GM18505 (cell line): ENCODE data around the gene COP1.
"Not testable (repeated sequence)": the region's sequence is repeated elsewhere in the genome, so short reads cannot be mapped to it uniquely, and the experiment has no call there.

ENCODE experiments used
- ATAC-seq: cut with Tn5 transposase; IDR thresholded peaks from one replicate; pipeline ENCODE4 v1.9.1; 2021; ENCODE audit not compliant: unreplicated experiment
- POLR2A ChIP-seq: IDR thresholded peaks from 4 replicates; pipeline ENCODE4 v1.6.1; 2011; ENCODE audit warnings: borderline replicate concordance; ENCODE audit not compliant: insufficient read depth, insufficient read length; ENCODE audit errors: extremely low read depth

The COP1 gene

DNA sequence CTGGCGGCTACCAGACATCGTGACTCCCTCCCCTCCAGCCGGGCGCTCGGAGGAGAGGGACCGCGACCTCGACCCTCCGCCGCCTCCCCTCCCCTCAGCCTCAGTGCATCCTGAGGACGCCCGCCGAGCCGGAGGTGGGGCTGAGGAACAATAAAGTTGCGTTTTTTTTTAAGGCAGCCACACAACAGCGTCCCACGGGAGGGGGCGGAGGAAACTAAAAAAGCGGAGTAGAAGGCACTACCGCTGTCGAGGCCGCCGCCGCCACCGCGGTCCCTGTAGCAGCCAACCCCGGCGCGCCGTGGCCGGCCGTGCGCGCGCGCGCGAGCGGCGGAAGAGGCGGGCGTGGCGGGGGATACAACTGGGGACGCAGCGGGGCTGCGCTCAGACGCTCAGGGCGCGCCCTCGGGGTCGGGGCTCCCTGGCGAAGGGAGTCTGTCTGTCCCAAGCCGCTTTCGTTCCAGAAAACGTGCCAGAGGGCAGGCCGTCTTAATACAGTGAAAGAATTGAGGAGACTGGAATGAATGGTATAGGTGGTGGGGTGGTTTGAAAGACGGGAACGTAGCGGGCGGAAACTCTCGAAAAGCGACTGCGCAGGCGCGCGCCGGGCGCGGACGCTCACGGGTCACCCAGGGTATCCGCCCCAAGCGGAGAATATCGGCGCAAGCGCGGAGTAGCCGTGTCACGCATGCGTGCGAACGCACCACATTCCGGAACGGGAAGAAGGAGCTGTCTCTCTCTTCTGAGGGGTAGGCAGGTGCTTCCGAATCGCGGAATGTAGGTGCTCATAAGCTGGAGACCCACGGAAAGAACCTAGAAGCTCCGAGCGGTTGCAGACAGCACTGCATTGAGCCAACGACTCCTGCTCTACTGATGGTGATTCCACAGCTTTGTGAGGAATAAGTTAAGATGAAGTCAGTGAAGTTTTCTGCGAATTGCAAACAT, at the start of gene COP1:
TSS of gene COP1 (minus strand) at position 326 of the 942 bp plus-strand sequence. CDS start at position 18, 308 bp downstream.
- peak; percentile 84 for ATAC-seq
- TF ChIP-seq POLR2A, result peak; percentile 99

DNA sequence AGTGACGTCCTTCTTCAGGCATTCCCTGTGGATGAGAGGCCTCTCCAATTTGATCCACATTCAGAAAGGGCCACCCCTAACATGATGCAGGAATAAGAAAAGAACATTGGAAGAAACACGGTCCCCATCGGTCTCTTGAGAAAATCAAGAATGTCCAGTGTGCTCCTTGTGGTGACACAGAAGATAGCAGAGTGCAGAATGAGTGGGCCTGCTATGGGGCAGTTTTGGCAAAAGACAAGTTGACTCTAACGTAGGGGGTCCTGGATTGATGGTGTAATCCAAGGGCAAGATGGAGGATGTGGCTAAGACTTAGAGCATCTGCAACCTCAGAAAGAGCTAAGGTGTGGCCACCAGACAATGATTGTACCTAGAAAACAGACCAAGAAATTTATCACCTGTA, 45.1 kb upstream of the COP1 start:
- TF ChIP-seq POLR2A, result no peak
- ATAC-seq, result no peak

DNA sequence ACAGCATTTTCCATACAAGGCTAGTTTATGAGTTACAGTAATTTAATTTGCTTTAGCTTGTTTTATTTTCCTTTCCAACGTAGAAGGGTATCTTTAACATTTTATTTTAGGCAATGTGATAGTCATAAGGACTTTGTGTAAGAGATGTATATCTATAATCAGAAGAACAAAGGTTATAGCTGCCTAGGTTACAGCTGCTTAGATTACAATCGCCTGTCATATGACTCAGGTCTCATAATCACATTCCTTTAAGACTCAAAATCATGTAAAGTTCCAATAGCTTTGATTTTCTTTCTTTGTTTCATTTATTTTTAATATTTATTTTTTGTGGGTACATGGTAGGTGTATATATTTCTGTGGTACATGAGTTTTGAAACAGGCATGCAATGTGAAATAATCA, 37.8 kb upstream of the COP1 start:
- no peak for ATAC-seq
- TF ChIP-seq POLR2A, result no peak

DNA sequence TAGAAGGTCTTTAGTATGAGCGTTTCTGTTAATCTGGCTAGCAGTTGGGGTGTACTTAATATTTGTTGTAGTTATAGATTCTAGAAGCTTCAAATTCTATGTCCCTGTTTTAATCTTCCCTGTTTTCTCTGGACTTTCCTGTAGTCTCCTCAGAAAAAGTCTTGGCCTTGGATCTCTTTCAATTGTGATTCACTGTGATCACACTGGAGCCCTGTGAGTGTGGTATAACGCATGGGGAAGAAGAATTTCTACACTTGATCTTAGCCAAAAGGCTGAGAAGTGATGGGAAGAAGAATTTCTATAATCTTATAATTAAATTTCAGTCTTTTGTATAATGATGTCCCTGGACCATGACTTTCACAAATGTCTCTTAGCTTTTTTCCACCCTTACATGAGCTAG, 36.7 kb upstream of the COP1 start:
- no peak for ATAC-seq
- no peak for TF ChIP-seq POLR2A

DNA sequence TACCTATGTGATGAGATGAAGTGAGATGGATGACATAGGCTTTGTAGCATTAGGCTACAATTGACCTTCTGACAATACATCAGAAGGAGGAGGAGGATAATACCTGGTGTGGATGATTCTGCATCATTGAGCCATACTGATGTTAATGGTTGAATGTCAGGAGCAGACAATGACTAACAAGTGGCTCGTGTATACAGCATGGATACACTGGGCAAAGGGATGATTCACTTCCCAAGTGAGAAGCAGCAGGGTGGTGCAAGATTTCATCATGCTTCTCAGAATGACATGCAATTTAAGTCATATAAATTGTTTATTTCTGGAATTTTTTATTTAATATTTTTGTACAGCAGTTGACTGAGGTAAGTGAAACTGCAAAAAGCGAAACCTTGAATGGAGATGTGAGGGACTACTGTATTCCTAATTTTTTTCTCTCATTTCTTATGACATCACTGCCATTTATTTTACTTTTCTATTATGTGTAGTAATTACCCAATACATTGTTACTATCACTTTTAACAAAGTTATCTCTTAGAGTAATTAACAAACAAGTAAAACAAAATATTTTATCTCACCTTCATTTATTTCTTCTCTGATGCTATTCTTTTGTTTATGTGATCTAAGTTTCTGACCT, 34.4 kb upstream of the COP1 start:
- no peak for ATAC-seq
- TF ChIP-seq POLR2A, result no peak

DNA sequence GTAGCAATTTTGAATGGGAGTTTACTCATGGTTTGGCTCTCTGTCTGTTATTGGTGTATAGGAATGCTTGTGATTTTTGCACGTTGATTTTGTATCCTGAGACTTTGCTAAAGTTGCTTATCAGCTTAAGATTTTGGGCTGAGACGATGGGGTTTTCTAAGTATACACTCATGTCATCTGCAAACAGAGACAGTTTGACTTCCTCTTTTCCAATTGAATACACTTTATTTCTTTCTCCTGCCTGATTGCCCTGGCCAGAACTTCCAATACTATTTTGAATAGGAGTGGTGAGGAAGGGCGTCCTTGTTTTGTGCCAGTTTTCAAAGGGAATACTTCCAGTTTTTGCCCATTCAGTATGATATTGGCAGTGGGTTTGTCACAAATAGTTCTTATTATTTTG, 26.6 kb upstream of the COP1 start:
- ATAC-seq, result not testable (repeated sequence)

- no peak for TF ChIP-seq POLR2A
Measured at GRCh38 chr1:176227579-176227978, 20.5 kb upstream of the COP1 start.

GRCh38 chr1:176225911-176226310, 18.8 kb upstream of the COP1 start:
- no peak for TF ChIP-seq POLR2A
- ATAC-seq, result no peak

More at GRCh38 chr1:176227579-176227978, 20.5 kb upstream of the COP1 start:
- ATAC-seq, result no peak

- no peak for ATAC-seq
- TF ChIP-seq POLR2A, result no peak
Measured at GRCh38 chr1:176225479-176225875, 18.4 kb upstream of the COP1 start.

GRCh38 chr1:176222196-176222595, 15.1 kb upstream of the COP1 start:
- no peak for ATAC-seq
- no peak for TF ChIP-seq POLR2A

GRCh38 chr1:176220100-176220689, 13.1 kb upstream of the COP1 start:
- ATAC-seq, result no peak

DNA sequence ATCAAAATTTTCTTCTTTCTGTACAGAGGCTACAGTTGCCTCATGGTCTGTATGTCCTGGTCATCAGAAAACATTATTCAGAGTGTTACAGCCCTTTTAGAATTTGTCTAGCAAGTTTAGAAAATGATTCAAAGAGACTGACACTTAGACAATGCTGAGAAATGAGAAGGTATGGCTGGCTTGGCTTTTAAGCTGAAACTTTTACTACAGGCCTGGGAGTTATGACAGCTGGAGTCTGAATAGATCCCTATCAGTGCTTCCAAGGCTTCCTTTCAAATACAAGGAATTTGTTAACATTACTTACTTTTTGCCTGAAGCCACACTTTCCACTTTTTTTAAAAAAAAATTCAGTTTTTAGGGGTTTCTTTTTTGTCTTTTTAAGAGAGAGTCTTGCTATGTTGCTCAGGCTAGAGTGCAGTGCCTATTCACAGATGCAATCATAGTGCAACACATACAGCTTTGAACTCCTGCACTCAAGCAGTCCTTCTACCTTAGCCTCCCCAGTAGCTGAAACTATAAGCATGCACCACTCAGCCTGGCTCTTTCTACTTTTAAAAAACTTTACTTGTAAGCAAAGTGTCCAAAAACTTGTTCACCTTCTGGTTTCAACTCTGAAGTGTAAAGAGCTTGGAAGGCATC, 10.5 kb upstream of the COP1 start:
- TF ChIP-seq POLR2A, result no peak
- no peak for ATAC-seq

More at GRCh38 chr1:176220100-176220689, 13.1 kb upstream of the COP1 start:
- TF ChIP-seq POLR2A, result no peak

DNA sequence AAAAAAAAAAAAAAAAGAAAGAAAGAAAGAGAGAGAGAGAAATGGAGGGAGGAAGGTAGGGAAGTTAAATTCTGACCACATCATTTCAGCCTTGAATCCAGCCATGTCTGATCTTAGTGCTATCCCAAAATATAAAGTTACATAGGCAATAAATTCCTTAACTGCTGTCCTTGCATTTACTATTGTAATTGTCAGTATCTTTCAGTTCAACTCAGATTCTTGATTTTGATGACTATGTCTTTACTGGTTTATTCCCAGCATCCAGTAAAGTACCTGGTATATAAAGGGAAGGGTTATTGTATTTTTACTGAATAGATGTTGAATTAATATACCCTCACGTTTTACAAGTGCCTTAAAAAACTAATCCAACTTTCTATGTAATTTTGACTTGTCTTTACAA, 8.9 kb upstream of the COP1 start:
- no peak for ATAC-seq
- no peak for TF ChIP-seq POLR2A

- TF ChIP-seq POLR2A, result no peak
- no peak for ATAC-seq
Measured at GRCh38 chr1:176211396-176212165, 4.5 kb upstream of the COP1 start.
